Peyer's patch (tissue), 4 donors: ENCODE data around the gene CRAMP1.

Experiments
- POLR2A ChIP-seq, 2 donors: fragments of 450-650 bp; IDR thresholded peaks; one replicate each; pipeline ENCODE4 v1.5.1; 2017; ENCODE audit warnings: antibody characterized with exemption in 2 of 2, mild to moderate bottlenecking in 2 of 2, moderate library complexity in 2 of 2
- TF ChIP-seq, protein P1 (sequence below), 6 experiments: fragments of 450-650 bp in 4 of 6; fragments of 200-600 bp in 2 of 6; sonication (generic) in 1 of 6; IDR thresholded peaks; one replicate each; pipeline ENCODE4 v1.5.1; 2017 to 2019; ENCODE audit warnings: antibody characterized with exemption in 6 of 6, mild to moderate bottlenecking in 3 of 6, moderate library complexity in 1 of 6

DNA sequence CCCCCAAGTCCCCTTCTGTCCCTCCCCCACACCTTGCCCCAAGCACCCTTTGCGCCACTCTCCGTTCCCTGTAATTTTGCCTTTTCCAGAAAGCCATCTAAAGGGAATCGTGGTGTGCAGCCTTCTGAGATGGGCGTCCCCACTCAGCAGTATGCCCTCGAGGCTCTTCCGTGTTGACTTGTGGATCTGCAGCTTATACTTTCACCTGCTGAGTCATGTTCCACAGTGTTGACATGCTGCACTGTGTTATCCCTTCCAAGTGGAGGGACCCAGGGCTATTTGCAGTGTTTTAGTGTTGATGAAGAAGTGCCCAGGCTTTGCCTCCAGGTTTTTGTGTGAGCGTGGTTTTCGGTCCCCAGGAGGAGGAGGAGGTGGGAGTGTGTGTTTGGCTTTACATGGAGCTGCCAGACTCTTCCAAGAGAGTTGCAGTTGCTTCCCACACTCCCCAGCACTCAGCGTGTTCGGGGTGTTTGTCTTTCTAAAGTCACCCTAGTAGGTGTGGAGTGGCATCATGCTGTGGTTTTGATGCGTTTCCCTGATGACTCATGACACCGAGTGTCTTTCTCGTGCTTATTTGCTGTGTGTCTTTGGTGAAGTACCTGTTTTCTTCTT, 33.9 kb downstream of the CRAMP1 start:
- TF ChIP-seq, protein P1, sequence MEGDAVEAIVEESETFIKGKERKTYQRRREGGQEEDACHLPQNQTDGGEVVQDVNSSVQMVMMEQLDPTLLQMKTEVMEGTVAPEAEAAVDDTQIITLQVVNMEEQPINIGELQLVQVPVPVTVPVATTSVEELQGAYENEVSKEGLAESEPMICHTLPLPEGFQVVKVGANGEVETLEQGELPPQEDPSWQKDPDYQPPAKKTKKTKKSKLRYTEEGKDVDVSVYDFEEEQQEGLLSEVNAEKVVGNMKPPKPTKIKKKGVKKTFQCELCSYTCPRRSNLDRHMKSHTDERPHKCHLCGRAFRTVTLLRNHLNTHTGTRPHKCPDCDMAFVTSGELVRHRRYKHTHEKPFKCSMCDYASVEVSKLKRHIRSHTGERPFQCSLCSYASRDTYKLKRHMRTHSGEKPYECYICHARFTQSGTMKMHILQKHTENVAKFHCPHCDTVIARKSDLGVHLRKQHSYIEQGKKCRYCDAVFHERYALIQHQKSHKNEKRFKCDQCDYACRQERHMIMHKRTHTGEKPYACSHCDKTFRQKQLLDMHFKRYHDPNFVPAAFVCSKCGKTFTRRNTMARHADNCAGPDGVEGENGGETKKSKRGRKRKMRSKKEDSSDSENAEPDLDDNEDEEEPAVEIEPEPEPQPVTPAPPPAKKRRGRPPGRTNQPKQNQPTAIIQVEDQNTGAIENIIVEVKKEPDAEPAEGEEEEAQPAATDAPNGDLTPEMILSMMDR (IDR thresholded peaks at IDR 0.05): no peak
- no peak for TF ChIP-seq POLR2A (IDR thresholded peaks at IDR 0.05)
